NCI-H774 (cell line): ENCODE measurements around the gene SPOUT1.

Source experiments
- DNase-seq: peaks from one replicate; lab custom pipeline; 2025; lab: John Stamatoyannopoulos, UW

The SPOUT1 gene

GRCh38 chr9:128771745-128772519 lies 57.7 kb downstream of the SPOUT1 start, which contains the start of gene ZER1:
TSS of gene ZER1 (minus strand) at chr9:128771927. CDS start at chr9:128755565, 16,362 bp downstream.
- peak; percentile 94 for DNase-seq

- no peak for DNase-seq
These were observed 58.4 kb downstream of the SPOUT1 start for GRCh38 chr9:128771094-128771721.

- DNase-seq = no peak
These were observed 59.1 kb downstream of the SPOUT1 start for GRCh38 chr9:128770286-128771030.
